ENCODE measurements around the gene MTMR3. TPM values are rescaled to one million over a fixed set of nuclear protein-coding genes. Genes with fewer than 3 reads are reported as not detected.

The MTMR3 gene
- total RNA-seq, 1 experiment from 2014 or later: 16.7 TPM

GRCh38 chr22:29967461-29967860, 84.5 kb downstream of the MTMR3 start:
- no peak for DNase-seq (ENCODE audit: low read depth)

GRCh38 chr22:29971607-29972006, 88.6 kb downstream of the MTMR3 start:
- DNase-seq (ENCODE audit: low read depth): no peak

- no peak for DNase-seq (ENCODE audit: low read depth)
Measured at GRCh38 chr22:29972121-29972520, 89.1 kb downstream of the MTMR3 start.

- DNase-seq (ENCODE audit: low read depth): no peak
Measured at GRCh38 chr22:29973269-29973668, 90.3 kb downstream of the MTMR3 start.

- DNase-seq (ENCODE audit: low read depth): peak; percentile 43
Measured at GRCh38 chr22:29973680-29974079, 90.7 kb downstream of the MTMR3 start.

- no peak for DNase-seq (ENCODE audit: low read depth)
Measured at GRCh38 chr22:29975494-29975893, 92.5 kb downstream of the MTMR3 start.

GRCh38 chr22:29977107-29977506, 94.1 kb downstream of the MTMR3 start:
- DNase-seq (ENCODE audit: low read depth): no peak

- no peak for DNase-seq (ENCODE audit: low read depth)
Measured at GRCh38 chr22:29979777-29980321, 96.9 kb downstream of the MTMR3 start.

GRCh38 chr22:29983296-29983917, 100.4 kb downstream of the MTMR3 start:
- no peak for DNase-seq (ENCODE audit: low read depth)

- DNase-seq (ENCODE audit: low read depth): no peak
Measured at GRCh38 chr22:29985912-29986311, 102.9 kb downstream of the MTMR3 start.

- DNase-seq (ENCODE audit: low read depth): no peak
Measured at GRCh38 chr22:29987137-29987536, 104.2 kb downstream of the MTMR3 start.

GRCh38 chr22:29988719-29989118, 105.7 kb downstream of the MTMR3 start:
- no peak for DNase-seq (ENCODE audit: low read depth)

GRCh38 chr22:29989446-29989845, 106.5 kb downstream of the MTMR3 start:
- no peak for DNase-seq (ENCODE audit: low read depth)

- DNase-seq (ENCODE audit: low read depth): peak; percentile 24
Measured at GRCh38 chr22:29992341-29993275, 109.6 kb downstream of the MTMR3 start.

- peak; percentile 73 for DNase-seq (ENCODE audit: low read depth)
Measured at GRCh38 chr22:29994027-29994715, 111.2 kb downstream of the MTMR3 start.

GRCh38 chr22:29994943-29995342, 112.0 kb downstream of the MTMR3 start:
- DNase-seq (ENCODE audit: low read depth): peak; percentile 39

- no peak for DNase-seq (ENCODE audit: low read depth)
Measured at GRCh38 chr22:29997107-29997506, 114.1 kb downstream of the MTMR3 start.

GRCh38 chr22:29997516-29997915, 114.5 kb downstream of the MTMR3 start:
- DNase-seq (ENCODE audit: low read depth): no peak

- DNase-seq (ENCODE audit: low read depth): no peak
Measured at GRCh38 chr22:29998627-29999384, 115.8 kb downstream of the MTMR3 start.

GRCh38 chr22:30000566-30000965, 117.6 kb downstream of the MTMR3 start:
- no peak for DNase-seq (ENCODE audit: low read depth)

- DNase-seq (ENCODE audit: low read depth): no peak
Measured at GRCh38 chr22:30001459-30001858, 118.5 kb downstream of the MTMR3 start.
